GM21423 (cell line): Measurements from ENCODE around the gene KCNMB2.
"Not testable (repeated sequence)": the region's sequence is repeated elsewhere in the genome, so short reads cannot be mapped to it uniquely, and the experiment has no call there.

Experiments used
- ATAC-seq: cut with Tn5 transposase; IDR thresholded peaks from one replicate; pipeline ENCODE4 v1.9.1; 2021; ENCODE audit warnings: mild to moderate bottlenecking, moderate library complexity; ENCODE audit not compliant: unreplicated experiment

KCNMB2 gene

DNA sequence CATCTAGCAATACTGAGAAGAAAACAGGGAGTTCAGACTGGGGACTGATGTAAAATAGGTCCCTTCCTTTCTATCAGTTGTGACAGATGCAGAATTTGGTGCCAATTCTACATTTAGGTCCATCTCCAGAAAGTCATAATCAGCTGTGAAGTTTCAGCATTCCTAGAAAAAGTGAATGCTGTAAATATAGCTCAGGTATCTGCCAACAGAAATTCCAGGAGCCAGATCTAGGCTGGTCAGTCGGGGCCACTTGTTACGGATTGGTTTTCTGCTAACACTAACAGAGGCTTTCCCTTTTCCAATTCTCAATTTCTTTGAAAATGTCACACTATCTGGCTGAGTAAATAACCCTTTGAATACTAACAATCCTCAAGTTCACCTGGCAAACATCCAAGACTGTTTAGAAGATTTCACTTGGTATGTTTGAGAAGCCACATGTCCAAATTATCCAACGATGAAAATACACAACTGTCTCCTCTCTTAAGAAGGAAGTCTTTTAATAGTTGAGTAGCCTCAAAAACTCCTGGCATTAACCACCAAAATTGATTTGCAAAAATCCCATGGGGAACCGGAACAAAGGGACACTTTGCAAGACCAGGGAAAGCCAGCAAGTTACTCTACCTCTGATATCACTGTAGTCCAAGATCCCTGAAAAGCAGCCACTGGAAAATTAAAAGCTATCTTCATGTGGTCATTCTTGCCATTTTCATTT, 313.1 kb downstream of the KCNMB2 start:
- no peak for ATAC-seq

DNA sequence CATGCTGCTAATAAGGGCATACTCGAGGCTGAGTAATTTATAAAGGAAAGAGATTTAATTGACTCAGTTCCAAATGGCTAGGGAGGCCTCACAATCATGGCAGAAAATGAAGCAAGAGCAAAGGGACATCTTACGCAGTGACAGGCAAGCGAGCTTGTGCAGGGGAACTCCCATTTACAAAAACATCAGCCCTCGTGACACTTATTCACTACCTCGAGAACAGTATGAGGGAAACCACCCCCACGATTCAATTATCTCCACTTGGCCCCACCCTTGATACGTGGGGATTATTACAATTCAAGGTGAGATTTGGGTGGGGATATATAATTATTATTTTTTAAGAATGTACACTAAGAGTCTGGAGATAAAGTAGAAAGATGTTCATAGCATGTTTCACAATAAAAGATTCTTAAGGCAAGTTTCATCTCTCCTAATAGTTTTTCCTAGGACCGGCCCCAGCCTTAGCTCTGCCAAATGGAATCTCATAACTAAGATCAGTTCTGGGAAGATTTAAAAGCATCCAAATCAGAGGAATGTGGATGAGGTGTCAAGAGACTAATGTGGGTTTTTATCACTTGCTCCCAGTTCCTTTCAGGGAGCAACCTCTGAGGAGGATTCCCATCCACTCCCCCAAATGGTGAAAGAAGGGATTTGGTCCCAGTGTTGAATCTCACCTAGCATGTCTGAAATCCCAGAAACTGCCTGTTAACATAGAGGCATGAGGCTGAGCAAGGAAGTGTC, 314.4 kb downstream of the KCNMB2 start:
- ATAC-seq: no peak

DNA sequence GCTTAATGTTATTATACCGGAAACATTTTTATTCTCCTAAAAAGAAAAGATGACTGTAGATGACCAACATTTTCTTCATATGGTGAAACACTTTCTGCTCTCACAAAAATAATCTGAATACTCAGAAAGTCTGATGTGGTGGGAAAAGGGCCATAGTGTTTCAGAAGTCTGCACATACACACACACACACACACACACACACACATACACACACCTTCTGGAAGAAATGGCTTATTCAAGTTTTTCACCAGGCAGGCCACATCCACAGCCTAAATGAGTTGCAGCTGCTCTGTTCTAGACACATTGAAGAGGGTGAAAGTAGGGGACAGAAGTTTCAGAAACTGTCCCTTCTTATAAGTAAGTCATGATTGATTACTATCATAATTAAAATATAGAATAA, 315.3 kb downstream of the KCNMB2 start:
- ATAC-seq: no peak

DNA sequence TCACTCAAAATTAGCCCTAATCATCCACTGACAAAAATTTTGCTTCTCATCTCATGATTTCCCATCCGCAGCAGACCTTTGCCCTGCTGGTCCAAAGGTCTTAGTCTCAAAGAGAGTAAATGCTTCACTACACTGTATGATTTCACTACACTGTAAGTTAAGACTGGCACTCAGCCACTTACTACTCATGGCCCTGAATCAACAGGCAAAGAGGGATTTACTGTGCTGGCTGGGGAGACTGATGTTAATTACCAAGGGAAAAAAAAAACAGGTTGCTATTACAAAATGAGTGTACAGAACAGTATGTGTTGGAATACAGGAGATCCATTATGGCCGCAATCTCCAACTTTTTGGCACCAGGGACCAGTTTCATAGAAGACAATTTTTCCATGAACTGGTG, 320.6 kb downstream of the KCNMB2 start:
- no peak for ATAC-seq

DNA sequence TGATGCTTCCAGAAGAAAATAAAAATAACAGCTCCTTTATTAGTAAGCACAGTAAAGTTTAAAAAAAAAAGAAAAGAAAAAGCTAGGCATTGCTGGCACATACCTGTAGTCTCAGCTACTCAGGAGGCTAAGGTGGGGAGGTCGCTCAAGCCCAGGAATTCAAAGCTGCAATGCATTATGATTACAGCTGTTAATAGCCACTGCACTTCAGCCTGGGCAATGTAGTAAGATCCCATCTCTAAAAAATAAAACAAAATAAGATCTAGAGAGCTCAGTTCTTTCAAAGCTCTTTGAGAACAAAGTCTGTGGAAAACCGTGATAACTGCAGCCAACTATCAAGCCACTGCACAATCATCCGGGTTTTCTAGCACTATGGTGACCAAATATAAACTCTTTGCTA, 323.1 kb downstream of the KCNMB2 start:
- ATAC-seq: no peak

DNA sequence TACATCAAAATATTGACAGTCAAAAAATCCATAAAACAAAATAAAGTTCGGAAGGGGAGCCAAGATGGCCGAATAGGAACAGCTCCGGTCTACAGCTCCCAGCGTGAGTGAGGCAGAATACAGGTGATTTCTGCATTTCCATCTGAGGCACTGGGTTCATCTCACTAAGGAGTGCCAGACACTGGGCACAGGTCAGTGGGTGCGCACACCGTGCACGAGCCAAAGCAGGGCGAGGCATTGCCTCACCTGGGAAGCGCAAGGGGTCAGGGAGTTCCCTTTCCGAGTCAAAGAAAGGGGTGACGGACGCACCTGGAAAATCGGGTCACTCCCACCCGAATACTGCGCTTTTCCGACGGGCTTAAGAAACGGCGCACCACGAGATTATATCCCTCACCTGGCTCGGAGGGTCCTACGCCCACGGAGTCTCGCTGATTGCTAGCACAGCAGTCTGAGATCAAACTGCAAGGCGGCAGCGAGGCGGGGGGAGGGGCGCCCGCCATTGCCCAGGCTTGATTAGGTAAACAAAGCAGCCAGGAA, 323.7 kb downstream of the KCNMB2 start:
- ATAC-seq: not testable (repeated sequence)

DNA sequence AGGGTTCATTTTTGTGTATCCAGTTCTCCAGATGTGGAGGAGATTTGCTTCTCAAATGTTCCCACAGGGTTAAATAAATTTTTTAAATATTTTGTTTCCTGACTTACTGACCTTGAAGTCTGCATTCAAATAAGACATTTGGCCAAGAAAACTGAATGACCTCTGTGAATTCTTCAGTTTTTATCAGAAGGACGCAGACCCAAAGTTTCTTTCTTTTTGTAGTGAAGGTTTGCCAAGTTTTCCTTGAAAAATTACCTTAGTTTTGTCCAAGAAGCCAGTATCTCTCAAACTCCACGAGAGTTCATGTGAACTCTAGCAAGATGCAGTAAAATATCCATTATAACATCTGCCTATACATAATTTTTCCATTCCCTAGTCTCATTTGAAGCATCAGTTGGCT, 332.4 kb downstream of the KCNMB2 start:
- ATAC-seq: no peak

DNA sequence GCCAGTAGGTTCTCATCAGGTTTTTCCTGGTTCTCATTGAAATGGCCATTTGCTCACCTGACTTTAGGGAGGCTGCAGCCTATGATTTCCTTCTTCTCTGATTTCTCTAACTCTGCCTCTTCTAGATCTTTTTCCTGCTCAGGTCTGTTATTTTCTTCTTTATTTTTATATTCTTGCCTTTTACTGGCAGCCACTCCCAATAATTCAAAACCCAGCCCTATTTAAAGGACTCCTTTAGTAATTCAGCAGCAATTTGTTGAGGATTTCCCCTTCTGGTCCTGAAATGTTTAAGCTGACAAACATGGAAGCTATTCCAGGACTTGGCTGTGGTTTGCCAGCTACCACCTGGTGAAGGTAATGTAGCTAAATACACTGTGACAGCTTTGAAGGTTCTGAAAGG, 333.8 kb downstream of the KCNMB2 start:
- ATAC-seq: no peak

DNA sequence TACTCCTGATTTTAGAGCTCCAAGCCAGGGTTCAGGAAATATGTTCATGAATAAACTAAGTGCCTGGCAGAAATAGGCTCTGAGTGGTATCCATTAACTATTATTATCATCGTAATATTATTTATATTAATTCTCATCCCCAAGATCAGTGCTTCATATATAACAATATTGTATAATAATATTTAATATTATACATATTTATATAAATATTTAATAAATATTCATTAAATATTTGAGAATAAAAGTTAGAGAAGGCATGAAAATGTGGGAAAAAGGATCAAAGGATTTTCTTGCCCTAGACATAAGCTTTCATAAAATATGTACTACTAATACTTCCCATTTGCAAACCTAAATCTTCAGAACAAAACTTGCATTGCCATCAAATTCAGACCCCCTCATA, 338.9 kb downstream of the KCNMB2 start:
- no peak for ATAC-seq

DNA sequence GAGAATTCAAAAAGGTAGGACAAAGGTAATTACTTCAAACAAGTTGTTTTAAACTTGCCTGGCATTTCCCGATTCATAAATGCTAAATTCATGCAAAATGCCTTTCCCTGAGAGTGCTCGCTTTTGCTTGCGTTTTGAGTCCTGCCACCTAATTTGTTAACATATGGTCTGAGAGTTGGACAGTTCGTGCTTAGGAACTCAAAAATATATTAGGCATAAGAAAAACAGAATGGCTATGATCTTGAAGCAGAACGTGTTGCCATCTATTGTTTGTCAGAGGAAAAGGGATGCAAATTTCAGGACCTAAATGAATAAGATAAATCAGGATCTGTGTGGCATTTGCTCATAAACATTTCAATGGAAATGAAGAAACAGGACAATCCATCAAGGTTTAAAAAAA, 339.6 kb downstream of the KCNMB2 start:
- ATAC-seq: no peak

DNA sequence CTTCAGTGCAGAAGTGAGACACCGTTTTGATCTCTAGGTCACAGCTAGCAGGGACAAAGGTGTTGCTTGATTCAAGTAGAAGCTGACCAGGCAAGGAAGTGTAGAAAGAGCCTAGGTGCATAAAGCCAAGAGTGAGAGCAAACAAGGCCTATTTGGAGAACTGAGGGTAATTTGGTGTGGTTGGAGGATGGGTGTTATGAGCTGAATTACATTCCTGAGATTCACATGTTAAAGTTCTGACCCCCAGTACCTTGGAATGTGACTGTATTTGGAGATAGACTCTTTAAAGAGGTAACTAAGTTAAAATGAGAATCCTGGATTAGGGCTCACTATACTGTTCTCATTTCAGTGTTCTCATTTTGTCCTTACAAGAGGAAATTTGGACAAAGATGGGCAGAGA, 344.0 kb downstream of the KCNMB2 start:
- ATAC-seq: no peak
